KOPT-K1 (cell line): Measurements from ENCODE around the gene DPY19L1.
"Not testable (repeated sequence)": the region's sequence is repeated elsewhere in the genome, so short reads cannot be mapped to it uniquely, and the experiment has no call there.

Source experiments
- H3K27ac ChIP-seq: fragments of 200-600 bp; sonication (generic); 2 replicates; pipeline ENCODE4 v1.5.1; 2016; ENCODE audit warnings: antibody characterized with exemption, mild to moderate bottlenecking, low read depth, low read length; ENCODE audit not compliant: poor library complexity, severe bottlenecking
- H3K36me3 ChIP-seq: fragments of 200-600 bp; sonication (generic); 2 replicates; pipeline ENCODE4 v1.5.1; 2017; ENCODE audit warnings: antibody characterized with exemption, mild to moderate bottlenecking, low read length, moderate library complexity; ENCODE audit not compliant: insufficient read depth
- H3K9me3 ChIP-seq: fragments of 200-600 bp; sonication (generic); 2 replicates; pipeline ENCODE4 v1.5.1; 2017; ENCODE audit warnings: antibody characterized with exemption, low read length, mild to moderate bottlenecking; ENCODE audit not compliant: insufficient read depth, poor library complexity, severe bottlenecking

Gene DPY19L1

DNA sequence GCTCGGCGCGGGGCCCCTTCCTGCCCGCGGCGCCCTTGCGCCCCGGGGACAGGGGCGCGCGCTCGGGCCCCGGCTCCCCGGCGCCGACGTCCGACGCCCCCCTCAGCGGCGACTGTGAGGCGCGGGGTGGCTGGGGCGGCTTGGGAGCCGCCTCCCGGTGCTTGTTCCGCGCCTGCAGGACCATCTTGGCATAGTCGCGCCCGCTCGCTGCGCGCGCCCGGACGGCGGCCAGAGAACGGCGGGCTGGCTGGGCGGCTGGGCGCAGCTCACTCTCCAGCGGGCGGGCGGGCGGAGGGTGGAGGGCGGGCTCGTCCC, at the start of gene DPY19L1:
Gene DPY19L1 (minus strand): TSS at position 275 of the 315 bp plus-strand sequence. CDS start 91 bp downstream, at position 184.
- no peaks in the 10 kb centered on the region for H3K9me3 ChIP-seq
- no peak within 1 kb of the TSS for H3K27ac ChIP-seq
- H3K36me3 ChIP-seq, result no peaks in the 10 kb centered on the region

DNA sequence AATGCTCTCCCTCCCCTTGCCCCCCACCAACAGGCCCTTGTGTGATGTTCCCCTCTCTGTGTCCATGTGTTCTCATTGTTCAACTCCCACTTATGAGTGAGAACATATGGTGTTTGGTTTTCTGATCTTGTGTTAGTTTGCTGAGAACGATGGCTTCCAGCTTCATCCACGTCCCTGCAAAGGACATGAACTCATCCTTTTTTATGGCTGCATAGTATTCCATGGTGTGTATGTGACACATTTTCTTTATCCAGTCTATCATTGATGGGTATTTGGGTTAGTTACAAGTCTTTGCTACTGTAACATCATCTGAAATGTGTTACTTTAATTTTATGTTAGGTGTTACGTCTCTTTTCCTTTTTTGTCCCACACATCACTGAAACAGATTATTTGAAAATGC, 42.2 kb upstream of the DPY19L1 start:
- not testable (repeated sequence) for H3K36me3 ChIP-seq, H3K9me3 ChIP-seq, H3K27ac ChIP-seq

DNA sequence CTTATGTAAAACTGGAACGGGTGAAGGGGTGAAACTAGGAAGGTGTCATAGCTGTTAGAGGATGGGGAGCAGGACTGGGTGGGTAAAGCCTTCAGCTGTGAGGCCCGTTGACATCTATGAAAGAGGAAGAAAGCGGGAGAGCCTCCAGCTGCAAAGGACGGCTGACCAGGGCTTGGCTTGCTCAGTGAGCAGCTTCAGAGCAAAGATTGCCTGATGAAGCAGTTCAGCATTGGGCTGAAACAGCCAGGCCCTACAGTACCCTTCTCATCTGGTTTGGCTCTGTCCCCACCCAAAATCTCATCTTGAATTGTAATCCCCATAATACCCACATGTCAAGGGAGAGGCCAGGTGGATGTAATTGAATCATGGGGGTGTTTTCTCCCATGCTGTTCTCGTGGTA, 36.7 kb upstream of the DPY19L1 start:
- not testable (repeated sequence) for H3K27ac ChIP-seq, H3K9me3 ChIP-seq, H3K36me3 ChIP-seq

DNA sequence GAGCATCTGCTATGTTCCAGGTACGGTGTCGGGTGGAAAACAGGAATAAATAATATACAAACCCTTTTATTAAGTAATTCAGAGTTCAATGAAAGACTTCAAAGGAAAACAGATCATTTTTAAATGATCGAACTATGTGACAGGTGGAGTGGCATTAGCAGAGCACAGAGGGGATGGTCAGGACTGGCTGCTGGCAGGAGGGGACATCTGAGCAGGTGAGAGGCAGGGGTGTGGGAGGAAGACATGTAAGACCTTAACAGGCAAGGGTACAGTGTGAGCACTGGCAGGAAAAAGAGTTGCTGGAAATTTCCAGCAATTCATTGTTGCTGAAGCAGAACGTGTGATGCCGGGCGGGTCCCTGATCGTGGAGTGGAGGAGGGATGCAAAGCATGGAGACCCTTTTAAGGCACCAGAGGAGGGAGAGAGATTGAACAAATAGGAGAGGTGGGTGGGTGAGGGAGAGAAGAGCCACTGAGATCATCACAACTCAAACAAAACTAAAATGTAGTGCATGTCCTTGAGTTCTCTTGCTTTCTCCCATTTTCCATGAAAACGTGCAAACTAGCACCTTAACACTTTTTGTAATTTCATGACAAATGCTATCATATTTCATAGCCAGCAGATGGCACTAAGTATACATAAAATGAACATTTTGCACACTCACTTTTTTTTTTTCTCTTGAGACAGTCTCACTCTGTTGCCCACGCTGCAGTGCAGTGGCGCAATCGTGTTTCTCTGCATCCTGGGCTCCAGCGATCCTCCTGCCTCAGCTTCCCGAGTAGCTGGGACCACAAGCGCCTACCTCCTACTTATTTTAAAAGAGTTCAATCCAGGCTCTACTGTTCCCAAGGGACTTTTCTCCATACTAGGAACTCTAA, 35.9 kb upstream of the DPY19L1 start:
- not testable (repeated sequence) for H3K9me3 ChIP-seq, H3K36me3 ChIP-seq, H3K27ac ChIP-seq

DNA sequence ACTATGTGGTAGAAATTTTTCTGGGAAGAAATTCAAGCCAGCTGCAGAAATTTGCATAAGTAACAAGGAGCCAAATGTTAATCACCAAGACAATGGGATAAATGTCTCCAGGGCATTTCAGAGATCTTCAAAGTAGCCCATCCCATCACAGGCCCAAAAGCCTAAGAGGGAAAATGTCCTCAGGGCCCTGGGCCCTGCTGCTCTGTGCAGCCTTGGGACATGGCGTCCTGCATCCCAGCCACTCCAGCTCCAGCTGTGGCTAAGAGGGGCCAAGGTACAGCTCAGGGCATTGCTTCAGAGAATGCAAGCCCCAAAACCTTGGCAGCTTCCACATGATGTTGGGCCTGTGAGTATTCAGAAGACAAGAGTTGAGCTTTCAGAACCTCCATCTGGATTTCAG, 31.8 kb upstream of the DPY19L1 start:
- not testable (repeated sequence) for H3K27ac ChIP-seq, H3K9me3 ChIP-seq, H3K36me3 ChIP-seq

DNA sequence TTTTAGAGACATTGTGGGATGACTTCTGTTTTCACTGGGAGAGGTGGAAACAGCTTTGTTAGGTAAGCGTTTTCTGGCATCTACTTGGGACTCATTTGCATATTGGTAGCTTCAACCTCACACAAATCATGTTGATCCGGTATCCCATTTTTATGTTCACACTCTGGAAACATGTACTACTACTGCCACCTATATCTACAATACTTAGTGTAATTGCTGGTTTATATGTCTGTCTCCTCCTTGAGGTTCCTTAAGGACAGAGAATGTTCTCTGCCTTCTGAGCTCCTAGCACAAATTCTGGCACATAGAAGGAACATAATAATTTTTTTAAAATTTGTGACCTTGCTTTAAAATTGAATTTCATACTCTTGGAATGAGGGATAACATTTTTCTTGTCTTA, 28.1 kb upstream of the DPY19L1 start:
- H3K27ac ChIP-seq, H3K36me3 ChIP-seq, H3K9me3 ChIP-seq: not testable (repeated sequence)

DNA sequence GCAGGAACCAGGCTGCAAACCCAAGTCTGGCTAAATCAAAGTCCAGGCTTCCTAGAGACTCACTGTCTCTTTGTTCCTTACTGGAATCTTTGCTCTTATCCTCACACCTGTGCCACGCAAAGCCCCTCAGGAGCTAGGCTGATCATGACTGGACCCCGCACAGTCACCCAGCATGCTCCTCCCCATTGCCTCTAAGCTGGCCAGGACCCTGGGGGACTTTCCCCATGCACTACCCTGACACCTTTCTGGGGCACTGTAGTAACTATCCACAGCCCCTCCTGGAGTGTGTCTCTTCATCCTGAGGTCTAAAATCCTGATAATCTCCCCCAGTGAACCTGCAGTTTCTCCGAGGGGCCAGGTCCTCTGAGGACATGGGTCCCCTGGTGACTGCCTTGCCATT, 21.3 kb upstream of the DPY19L1 start:
- not testable (repeated sequence) for H3K36me3 ChIP-seq, H3K27ac ChIP-seq, H3K9me3 ChIP-seq

DNA sequence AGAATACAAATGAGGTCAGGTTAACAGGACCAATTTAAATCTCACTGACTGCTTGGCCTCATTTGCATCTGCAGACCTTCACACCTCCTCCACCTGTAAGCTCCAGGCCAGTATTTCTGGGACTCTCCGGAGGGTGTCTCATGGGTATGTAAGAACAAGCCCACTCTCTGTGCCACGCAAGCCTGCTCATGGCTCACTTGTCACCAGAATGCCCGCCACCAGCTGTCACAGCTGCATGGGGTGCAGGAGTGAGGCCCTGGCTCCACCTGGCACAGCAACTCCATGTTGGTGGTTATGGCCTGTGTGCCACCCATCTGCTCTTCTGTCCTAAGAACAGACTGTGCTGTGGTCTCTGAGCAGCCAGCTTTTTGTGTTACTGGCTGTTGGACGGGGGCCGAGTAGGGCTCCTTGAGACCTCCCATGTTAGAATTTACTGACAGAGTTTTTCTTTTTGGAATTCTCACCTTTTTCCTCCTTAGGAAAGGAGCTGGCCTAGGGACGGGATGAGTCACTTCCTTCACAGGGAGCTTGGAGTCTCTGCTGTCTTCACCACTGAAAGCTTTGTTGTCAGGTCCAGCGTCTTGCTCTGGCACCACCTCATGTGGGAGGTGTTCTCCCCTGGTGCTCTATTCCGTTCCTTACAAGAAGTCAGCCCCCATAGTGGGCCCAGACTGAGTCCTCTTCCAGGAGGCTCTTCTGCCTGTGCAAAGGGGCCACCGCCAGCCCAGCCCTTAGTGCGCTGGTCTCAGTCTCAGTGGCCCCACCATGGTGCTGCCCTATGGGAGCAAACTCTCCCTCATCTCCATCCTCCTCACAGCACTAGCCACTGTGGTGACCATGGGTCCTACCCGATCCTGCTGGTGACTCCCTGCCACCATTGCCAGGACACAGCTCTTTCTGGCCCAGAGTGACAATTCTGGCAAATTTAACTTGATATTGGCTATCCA, 20.5 kb upstream of the DPY19L1 start:
- H3K27ac ChIP-seq, H3K36me3 ChIP-seq, H3K9me3 ChIP-seq: not testable (repeated sequence)

DNA sequence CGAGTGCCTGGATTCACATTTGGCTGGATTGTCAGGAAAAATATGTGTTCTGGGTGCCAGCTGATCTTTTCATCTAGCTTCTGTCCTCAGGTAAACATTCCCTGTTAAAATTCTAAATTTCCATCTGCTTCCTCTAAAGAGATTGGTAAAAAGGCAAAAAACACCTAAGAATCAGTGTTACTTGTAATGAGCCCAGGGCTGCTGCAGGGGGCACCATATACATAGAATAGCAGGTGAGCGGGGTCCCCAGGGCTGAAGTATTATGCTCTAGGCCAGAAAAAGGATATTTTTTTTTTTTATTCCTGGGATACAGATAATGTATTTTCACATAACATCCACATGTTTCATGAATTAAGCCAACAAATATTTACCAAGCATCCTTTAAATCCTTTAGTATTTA, 18.4 kb upstream of the DPY19L1 start:
- H3K36me3 ChIP-seq, H3K27ac ChIP-seq, H3K9me3 ChIP-seq: not testable (repeated sequence)

DNA sequence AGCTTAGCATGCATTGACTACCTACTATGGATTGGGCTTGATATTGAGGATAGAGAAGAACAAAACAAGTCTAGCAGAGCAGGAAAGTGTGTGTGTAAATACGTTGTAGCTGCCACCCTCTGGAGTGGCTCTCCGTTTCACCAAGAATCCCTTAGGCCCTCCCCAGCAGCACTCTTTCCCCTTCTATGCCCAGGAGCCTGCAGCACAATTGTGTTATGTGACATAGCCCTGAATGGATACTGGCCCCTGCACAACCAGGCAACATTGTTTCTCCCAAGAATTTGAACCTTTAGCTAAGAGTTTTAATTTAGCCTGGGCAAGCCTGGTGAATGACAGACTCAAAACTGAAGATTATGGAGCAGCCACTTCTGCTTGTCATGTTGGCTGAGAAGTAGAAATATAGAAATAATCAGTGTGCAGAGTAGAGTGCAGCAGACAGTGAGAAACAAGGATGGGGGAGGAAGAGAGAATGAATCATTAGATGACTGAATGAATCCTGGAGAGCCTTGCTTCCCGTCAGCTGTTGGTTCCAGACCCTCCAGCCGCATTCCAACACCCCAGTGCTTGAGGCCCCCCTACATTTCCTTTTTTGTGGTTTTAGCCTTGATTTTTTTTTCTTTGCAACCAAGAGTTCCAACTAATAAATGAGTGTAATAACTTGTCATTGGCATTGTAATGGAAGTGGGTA, 16.3 kb upstream of the DPY19L1 start:
- not testable (repeated sequence) for H3K9me3 ChIP-seq, H3K27ac ChIP-seq, H3K36me3 ChIP-seq

DNA sequence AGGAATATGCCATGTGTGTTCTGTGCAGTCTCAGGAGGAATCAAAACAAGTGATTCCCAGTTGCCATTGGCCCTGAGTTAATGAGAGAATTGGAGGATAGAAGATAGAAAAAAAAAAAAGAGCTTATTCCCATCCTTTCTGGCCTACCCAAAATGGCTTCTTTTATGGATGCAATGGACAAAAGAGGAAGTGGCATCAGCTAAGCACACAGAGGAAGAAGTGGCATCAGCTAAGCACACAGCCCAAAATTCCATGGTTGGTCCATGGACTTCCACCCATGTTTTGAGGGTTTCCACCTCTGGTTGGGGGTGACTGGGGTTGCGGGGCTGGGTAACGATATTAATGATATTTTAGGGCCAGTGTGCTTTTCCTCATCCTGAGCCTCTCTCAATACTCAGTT, 11.1 kb upstream of the DPY19L1 start:
- not testable (repeated sequence) for H3K36me3 ChIP-seq

DNA sequence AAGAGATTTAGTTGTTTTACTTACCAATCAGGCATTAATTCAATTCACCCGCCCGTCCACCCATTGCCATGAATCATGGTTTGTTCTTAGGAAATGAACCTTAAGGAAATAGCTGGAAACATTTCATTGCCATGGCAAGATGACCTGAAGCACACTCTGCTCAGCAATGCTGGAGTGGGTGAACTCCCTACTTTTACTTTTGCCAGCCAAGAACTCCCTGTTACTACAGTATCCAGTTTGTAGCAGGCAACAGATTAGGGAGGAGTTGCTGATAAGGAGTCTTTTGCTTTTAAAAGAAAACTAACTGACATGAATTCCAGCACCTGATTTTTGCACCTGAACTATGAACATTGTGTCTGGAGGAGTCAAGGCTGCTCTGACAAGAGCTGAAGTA, 10.6 kb upstream of the DPY19L1 start:
- H3K9me3 ChIP-seq, H3K27ac ChIP-seq, H3K36me3 ChIP-seq: not testable (repeated sequence)

More for the DNA sequence above, 11.1 kb upstream of the DPY19L1 start:
- H3K9me3 ChIP-seq, H3K27ac ChIP-seq: not testable (repeated sequence)

DNA sequence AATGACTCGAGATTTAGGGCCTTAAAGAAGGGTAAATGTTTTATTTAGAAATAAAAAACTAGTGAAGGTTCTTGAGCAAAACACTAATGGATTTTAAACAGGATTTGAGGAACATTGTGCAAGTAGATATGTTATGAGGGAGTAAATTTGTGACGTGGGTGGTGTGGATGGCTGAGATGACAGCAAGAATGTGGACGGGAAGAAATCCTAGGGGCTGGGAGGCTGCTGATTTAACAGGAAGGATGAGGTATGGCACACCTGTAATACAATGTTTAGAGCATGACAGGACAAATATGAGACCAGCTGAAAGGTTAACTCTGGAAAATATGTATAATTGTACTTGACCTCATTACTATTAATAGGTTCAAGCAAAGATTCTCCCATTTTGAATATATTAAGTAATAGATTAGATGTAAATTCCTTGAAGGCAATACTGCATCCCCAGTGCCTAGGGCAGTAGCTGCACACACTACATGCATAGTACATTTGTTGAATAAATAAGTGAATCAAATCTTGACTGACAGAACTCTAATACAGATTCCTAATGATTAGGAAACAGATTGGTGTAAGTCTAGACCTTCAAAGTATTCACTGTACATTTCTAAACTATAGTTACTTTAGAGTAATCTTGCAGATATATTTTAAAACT, 10.1 kb upstream of the DPY19L1 start:
- H3K9me3 ChIP-seq, H3K27ac ChIP-seq, H3K36me3 ChIP-seq: not testable (repeated sequence)

DNA sequence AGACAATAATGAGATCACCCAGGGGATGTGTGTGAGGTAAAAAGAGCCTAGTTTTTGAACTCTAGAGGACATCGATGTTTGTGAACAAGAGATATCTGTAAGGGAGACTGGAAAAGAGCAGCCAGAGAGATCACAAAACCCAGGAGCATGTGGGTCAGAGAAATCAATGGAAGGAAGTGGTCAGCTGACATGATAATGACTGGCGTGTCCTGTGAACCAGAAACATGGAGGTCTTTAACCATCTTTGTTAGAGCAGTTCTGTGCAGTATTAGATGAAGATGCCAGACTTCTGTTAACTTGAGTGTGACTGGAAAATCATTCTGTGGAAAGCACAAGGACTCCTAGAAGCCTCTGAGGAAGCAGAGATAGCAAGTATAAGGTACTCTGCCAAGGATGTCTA, 6.0 kb upstream of the DPY19L1 start:
- not testable (repeated sequence) for H3K9me3 ChIP-seq, H3K36me3 ChIP-seq, H3K27ac ChIP-seq

DNA sequence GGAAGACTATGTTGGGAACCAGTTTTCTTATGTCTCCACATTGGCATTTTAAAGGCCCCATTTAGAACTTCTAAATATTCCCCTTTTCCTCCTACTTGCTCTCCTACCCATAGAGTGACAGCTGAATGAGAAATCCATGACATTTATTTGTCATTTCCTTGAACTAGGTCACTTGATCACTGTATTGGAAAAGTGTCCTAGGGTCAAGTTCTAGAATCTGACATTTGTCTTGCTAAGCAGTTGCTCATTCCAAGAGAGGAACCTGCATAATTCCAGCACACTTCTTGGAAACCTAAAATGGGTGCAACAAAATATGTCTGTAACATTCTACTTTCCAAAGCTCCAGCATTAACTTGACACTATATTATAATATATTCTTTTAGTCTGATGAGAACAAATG, 3.6 kb upstream of the DPY19L1 start:
- no peaks in the 10 kb centered on the region for H3K36me3 ChIP-seq
- H3K9me3 ChIP-seq, result no peaks in the 10 kb centered on the region
- H3K27ac ChIP-seq, result no peak overlapping the region
